Central memory CD8-positive, alpha-beta T cell (primary cell): ENCODE results near the gene RUNX1.

Source experiments
- ATAC-seq: fragments of 150-1000 bp; cut with Tn5 transposase; replicated peaks from 2 replicates; pipeline ENCODE4 v1.10.0; 2022; ENCODE audit warnings: mild to moderate bottlenecking, moderate FRiP score, moderate number of reproducible peaks; ENCODE audit not compliant: poor library complexity, severe bottlenecking; ENCODE audit errors: extremely low read depth
- DNase-seq, 2 donors: peaks; one replicate each; pipeline ENCODE4 v3.0.0; 2021; ENCODE audit warnings: low spot score in 2 of 2
- H3K27ac Mint-ChIP-seq: one replicate; pipeline ENCODE4 v1.8.0; 2022; ENCODE audit warnings: low read depth, mild to moderate bottlenecking, moderate library complexity, mixed read lengths
- H3K27me3 Mint-ChIP-seq: one replicate; pipeline ENCODE4 v1.8.0; 2022; ENCODE audit warnings: mixed read lengths
- H3K36me3 Mint-ChIP-seq: one replicate; pipeline ENCODE4 v1.8.0; 2022; ENCODE audit warnings: mild to moderate bottlenecking, moderate library complexity, mixed read lengths; ENCODE audit not compliant: insufficient read depth
- H3K4me1 Mint-ChIP-seq: one replicate; pipeline ENCODE4 v1.8.0; 2022; ENCODE audit warnings: mixed read lengths
- H3K4me3 Mint-ChIP-seq: one replicate; pipeline ENCODE4 v1.8.0; 2022; ENCODE audit warnings: mild to moderate bottlenecking, moderate library complexity, mixed read lengths
- H3K9me3 Mint-ChIP-seq: one replicate; pipeline ENCODE4 v1.8.0; 2022; ENCODE audit warnings: mixed read lengths

RUNX1 gene

GRCh38 chr21:34799092-34799491 is 250.0 kb downstream of the RUNX1 start:
- DNase-seq = no peak
- Mint-ChIP-seq H3K4me3 (no peak overlapping the region), H3K27ac (no peak overlapping the region), H3K36me3 (peaks cover 54% of the 10 kb centered on the region), H3K4me1 (peaks cover 27% of the 10 kb centered on the region), H3K9me3 (no peaks in the 10 kb centered on the region), H3K27me3 (no peaks in the 10 kb centered on the region)
- ATAC-seq = no peak

GRCh38 chr21:34797921-34798535 is 251.1 kb downstream of the RUNX1 start:
- DNase-seq (no peak), ATAC-seq (no peak)
- H3K27ac Mint-ChIP-seq = no peak overlapping the region
- peaks cover 55% of the 10 kb centered on the region for H3K36me3 Mint-ChIP-seq
- peaks cover 19% of the 10 kb centered on the region for H3K4me1 Mint-ChIP-seq
- H3K9me3 Mint-ChIP-seq = no peaks in the 10 kb centered on the region
- H3K4me3 Mint-ChIP-seq = no peak overlapping the region
- no peaks in the 10 kb centered on the region for H3K27me3 Mint-ChIP-seq

GRCh38 chr21:34797201-34797525 is 251.9 kb downstream of the RUNX1 start:
- Mint-ChIP-seq H3K36me3 (peaks cover 59% of the 10 kb centered on the region), H3K27ac (peak overlapping the region; percentile 25), H3K4me3 (no peak overlapping the region), H3K4me1 (peaks cover 12% of the 10 kb centered on the region), H3K9me3 (no peaks in the 10 kb centered on the region), H3K27me3 (no peaks in the 10 kb centered on the region)
- ATAC-seq (no peak), DNase-seq (no peak)

- Mint-ChIP-seq H3K4me3 (no peak overlapping the region), H3K27me3 (no peaks in the 10 kb centered on the region), H3K4me1 (peaks cover 7% of the 10 kb centered on the region), H3K27ac (peak overlapping the region; percentile 25), H3K9me3 (no peaks in the 10 kb centered on the region), H3K36me3 (peaks cover 58% of the 10 kb centered on the region)
- no peak for ATAC-seq
- DNase-seq = no peak
Measured at GRCh38 chr21:34796518-34797200, 252.4 kb downstream of the RUNX1 start.

- H3K9me3 Mint-ChIP-seq = no peaks in the 10 kb centered on the region
- DNase-seq (no peak), ATAC-seq (no peak)
- no peak overlapping the region for H3K27ac Mint-ChIP-seq
- H3K27me3 Mint-ChIP-seq = no peaks in the 10 kb centered on the region
- no peaks in the 10 kb centered on the region for H3K4me1 Mint-ChIP-seq
- no peak overlapping the region for H3K4me3 Mint-ChIP-seq
- peaks cover 60% of the 10 kb centered on the region for H3K36me3 Mint-ChIP-seq
Measured at GRCh38 chr21:34795548-34796180, 253.4 kb downstream of the RUNX1 start.

GRCh38 chr21:34795175-34795547 is 253.9 kb downstream of the RUNX1 start:
- Mint-ChIP-seq H3K4me1 (no peaks in the 10 kb centered on the region), H3K27me3 (no peaks in the 10 kb centered on the region), H3K36me3 (peaks cover 65% of the 10 kb centered on the region), H3K27ac (no peak overlapping the region), H3K4me3 (no peak overlapping the region), H3K9me3 (no peaks in the 10 kb centered on the region)
- DNase-seq (no peak), ATAC-seq (no peak)

GRCh38 chr21:34794686-34795085 is 254.4 kb downstream of the RUNX1 start:
- H3K27me3 Mint-ChIP-seq = no peaks in the 10 kb centered on the region
- H3K4me1 Mint-ChIP-seq = no peaks in the 10 kb centered on the region
- DNase-seq (no peak), ATAC-seq (no peak)
- no peak overlapping the region for H3K4me3 Mint-ChIP-seq
- H3K36me3 Mint-ChIP-seq = peaks cover 61% of the 10 kb centered on the region
- no peak overlapping the region for H3K27ac Mint-ChIP-seq
- H3K9me3 Mint-ChIP-seq = no peaks in the 10 kb centered on the region

GRCh38 chr21:34793471-34793870 is 255.6 kb downstream of the RUNX1 start:
- H3K36me3 Mint-ChIP-seq = peaks cover 52% of the 10 kb centered on the region
- no peaks in the 10 kb centered on the region for H3K4me1 Mint-ChIP-seq
- DNase-seq (no peak), ATAC-seq (no peak)
- H3K27ac Mint-ChIP-seq = no peak overlapping the region
- no peaks in the 10 kb centered on the region for H3K27me3 Mint-ChIP-seq
- H3K9me3 Mint-ChIP-seq = no peaks in the 10 kb centered on the region
- H3K4me3 Mint-ChIP-seq = no peak overlapping the region

GRCh38 chr21:34792504-34793089 is 256.5 kb downstream of the RUNX1 start:
- Mint-ChIP-seq H3K27ac (no peak overlapping the region), H3K9me3 (no peaks in the 10 kb centered on the region), H3K4me1 (no peaks in the 10 kb centered on the region), H3K36me3 (peaks cover 47% of the 10 kb centered on the region), H3K27me3 (no peaks in the 10 kb centered on the region), H3K4me3 (no peak overlapping the region)
- no peak for ATAC-seq
- DNase-seq = no peak

GRCh38 chr21:34791776-34792503 is 257.2 kb downstream of the RUNX1 start:
- no peak overlapping the region for H3K4me3 Mint-ChIP-seq
- no peaks in the 10 kb centered on the region for H3K9me3 Mint-ChIP-seq
- H3K27ac Mint-ChIP-seq = no peak overlapping the region
- ATAC-seq (no peak), DNase-seq (no peak)
- H3K4me1 Mint-ChIP-seq = no peaks in the 10 kb centered on the region
- peaks cover 44% of the 10 kb centered on the region for H3K36me3 Mint-ChIP-seq
- no peaks in the 10 kb centered on the region for H3K27me3 Mint-ChIP-seq

- ATAC-seq (no peak), DNase-seq (no peak)
- H3K4me1 Mint-ChIP-seq = no peaks in the 10 kb centered on the region
- H3K27me3 Mint-ChIP-seq = no peaks in the 10 kb centered on the region
- H3K9me3 Mint-ChIP-seq = no peaks in the 10 kb centered on the region
- H3K27ac Mint-ChIP-seq = no peak overlapping the region
- H3K4me3 Mint-ChIP-seq = no peak overlapping the region
- H3K36me3 Mint-ChIP-seq = peaks cover 34% of the 10 kb centered on the region
Measured at GRCh38 chr21:34790834-34791233, 258.3 kb downstream of the RUNX1 start.

- H3K4me1 Mint-ChIP-seq = no peaks in the 10 kb centered on the region
- peaks cover 30% of the 10 kb centered on the region for H3K36me3 Mint-ChIP-seq
- H3K27ac Mint-ChIP-seq = no peak overlapping the region
- H3K27me3 Mint-ChIP-seq = no peaks in the 10 kb centered on the region
- ATAC-seq (no peak), DNase-seq (no peak)
- no peak overlapping the region for H3K4me3 Mint-ChIP-seq
- H3K9me3 Mint-ChIP-seq = no peaks in the 10 kb centered on the region
Measured at GRCh38 chr21:34790341-34790740, 258.8 kb downstream of the RUNX1 start.
